GM21367 (cell line): ENCODE measurements around the gene NRN1L.
A peak's percentile ranks its signal among the peaks of the same experiment; 100 is the strongest.
"Not testable (repeated sequence)": the region's sequence is repeated elsewhere in the genome, so short reads cannot be mapped to it uniquely, and the experiment has no call there.

Source experiments
- ATAC-seq: cut with Tn5 transposase; IDR thresholded peaks from one replicate; pipeline ENCODE4 v1.9.1; 2021; ENCODE audit not compliant: unreplicated experiment

NRN1L gene

DNA sequence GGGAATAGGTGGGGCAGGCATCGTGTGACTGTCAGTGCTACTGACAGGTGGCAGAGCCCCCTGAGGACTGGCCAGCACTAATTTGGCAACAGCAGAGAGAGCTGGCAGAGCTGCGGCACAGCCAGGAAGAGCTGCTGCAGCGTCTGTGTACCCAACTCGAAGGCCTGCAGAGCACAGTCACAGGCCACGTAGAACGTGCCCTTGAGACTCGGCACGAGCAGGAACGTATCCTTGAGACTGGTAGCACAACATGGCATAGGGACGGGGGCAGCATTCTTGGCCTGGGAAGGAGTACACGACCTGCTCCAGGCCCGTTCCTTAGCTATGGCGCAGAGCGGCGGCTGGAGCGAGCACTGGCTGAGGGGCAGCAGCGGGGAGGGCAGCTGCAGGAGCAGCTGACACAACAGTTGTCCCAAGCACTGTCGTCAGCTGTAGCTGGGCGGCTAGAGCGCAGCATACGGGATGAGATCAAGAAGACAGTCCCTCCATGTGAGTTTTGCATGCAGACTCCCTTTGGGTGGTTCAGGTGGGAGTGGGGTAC, 3.0 kb upstream of the NRN1L start:
- no peak for ATAC-seq

DNA sequence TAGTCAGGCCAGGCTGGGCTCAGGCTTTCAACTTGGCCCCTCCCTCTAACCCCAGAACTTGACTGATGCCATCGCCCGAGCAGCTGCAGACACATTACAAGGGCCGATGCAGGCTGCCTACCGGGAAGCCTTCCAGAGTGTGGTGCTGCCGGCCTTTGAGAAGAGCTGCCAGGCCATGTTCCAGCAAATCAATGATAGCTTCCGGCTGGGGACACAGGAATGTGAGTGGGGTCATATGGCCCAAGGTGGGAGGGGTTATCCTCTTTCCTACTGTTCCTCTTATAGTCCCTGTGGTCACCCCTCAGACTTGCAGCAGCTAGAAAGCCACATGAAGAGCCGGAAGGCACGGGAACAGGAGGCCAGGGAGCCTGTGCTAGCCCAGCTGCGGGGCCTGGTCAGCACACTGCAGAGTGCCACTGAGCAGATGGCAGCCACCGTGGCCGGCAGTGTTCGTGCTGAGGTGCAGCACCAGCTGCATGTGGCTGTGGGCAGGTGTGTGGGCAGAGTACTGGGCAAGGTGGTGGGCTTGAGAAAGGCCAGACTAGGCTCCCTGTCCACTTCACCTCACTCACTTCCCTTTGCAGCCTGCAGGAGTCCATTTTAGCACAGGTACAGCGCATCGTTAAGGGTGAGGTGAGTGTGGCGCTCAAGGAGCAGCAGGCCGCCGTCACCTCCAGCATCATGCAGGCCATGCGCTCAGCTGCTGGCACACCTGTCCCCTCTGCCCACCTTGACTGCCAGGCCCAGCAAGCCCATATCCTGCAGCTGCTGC, 2.1 kb upstream of the NRN1L start:
- ATAC-seq = no peak

DNA sequence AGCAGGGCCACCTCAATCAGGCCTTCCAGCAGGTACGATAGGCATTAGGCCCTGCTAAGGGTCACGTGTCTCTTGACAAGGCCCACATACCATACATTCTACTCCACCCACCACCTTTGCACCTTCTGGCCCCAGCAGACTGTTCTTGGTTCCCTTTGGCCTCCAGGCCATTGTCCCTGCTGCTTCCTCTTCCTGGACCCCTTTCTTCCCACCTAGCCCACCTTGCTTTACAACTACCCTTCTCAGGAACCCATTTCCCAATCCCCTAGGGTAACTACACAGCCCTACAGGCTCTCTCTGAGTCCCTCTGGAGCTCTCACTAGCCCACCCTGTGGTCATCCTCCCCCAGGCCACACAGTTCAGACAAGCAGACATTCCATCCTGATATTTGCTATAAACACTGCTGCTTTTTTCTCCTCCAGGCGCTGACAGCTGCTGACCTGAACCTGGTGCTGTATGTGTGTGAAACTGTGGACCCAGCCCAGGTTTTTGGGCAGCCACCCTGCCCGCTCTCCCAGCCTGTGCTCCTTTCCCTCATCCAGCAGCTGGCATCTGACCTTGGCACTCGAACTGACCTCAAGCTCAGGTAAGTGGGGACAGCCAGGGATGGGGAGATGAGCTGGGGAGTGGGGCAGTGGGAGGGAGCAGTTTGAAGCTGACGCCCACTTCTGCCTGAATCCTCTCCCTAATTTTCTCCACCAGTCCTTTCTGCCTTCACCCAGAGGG, 1.4 kb upstream of the NRN1L start:
- no peak for ATAC-seq

DNA sequence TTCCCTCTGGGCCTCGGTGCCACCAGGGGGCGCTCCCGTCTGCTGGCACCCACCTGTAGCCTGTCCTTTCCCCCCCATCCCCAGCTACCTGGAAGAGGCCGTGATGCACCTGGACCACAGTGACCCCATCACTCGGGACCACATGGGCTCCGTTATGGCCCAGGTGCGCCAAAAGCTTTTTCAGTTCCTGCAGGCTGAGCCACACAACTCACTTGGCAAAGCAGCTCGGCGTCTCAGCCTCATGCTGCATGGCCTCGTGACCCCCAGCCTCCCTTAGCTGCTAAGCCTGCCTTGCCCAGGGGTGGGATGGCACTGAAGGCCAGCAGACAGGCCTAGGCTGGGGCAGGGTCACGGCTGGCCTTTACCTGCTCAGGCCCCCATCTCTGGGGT, 818 bp upstream of the NRN1L start:
- ATAC-seq = no peak

DNA sequence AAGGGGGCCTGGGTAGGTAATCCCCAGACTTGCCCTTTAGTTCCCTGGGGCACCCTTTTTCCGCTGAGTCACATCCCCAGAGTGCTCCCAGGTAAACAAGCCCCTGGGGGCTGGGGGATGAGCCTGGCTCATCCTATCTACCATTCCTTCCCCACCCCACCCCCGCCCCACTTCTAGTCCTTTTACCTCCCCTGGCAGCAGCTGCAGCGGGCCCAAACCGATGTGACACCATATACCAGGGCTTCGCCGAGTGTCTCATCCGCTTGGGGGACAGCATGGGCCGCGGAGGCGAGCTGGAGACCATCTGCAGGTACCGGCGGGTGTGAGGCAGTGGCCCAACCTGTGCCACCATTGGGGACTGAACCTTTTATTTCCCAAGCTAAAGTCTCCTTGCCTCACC, 860 bp downstream of the NRN1L start:
- ATAC-seq = no peak

DNA sequence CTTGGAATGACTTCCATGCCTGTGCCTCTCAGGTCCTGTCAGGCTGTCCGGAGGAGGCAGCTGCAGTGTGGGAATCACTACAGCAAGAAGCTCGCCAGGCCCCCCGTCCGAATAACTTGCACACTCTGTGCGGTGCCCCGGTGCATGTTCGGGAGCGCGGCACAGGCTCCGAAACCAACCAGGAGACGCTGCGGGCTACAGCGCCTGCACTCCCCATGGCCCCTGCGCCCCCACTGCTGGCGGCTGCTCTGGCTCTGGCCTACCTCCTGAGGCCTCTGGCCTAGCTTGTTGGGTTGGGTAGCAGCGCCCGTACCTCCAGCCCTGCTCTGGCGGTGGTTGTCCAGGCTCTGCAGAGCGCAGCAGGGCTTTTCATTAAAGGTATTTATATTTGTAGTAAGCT, 1.3 kb downstream of the NRN1L start:
- no peak for ATAC-seq

DNA sequence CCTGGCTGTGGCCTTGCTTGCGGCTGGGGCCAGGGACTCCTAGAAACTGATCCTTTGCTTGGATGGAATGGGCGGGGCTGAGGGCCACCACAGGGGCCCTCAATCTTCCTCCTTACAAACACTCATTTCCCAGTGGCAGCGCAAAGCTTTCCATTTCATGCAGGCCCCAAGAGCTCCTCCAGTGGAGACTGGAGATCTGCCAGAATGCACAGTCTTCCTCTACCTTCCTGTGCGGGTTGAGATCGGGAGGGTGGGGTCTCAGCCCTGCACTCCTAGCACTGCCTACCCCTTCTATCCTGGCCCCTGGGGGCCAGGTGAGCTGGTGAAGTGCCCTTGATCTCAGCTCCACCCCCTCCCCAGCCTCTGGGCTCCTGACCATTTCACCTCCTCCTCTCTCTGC, 1.7 kb downstream of the NRN1L start:
- ATAC-seq = no peak

DNA sequence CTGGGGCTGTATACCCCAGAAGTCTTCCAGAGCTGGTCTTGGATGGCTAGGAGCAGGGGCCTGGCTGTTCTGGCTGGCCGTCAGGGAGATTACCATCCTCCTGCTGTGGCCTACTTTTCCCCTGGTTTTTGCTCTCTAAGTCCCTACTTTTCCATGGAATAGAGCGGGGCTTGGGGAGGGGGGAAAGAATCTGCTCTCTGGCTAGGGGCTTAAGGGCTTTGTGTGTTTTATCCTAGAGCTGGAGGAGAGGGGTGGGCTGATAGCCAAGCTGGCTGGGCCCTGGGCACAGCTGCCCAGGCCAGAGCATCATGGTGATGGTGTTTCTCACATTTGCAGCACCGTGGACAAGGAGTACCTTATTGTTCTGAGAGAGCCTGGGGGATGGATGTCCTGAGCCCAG, 3.6 kb downstream of the NRN1L start:
- ATAC-seq = no peak

DNA sequence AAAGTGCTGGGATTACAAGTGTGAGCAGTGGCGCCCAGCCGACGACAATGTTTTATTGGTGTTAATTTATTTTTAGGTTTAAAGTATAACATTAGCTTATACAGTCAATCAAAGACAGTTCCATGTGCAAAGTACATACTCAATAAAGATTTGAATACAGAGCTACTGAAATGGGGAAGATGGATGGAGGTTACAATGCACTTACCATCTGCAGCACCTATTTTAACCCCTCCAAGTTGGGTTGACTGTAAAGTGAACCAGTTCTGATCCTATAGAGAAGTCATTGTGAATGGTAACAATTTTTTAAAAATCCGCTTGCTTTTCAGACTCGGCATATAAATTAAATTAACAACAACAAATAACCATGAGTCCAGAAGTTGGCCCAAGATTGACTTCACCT, 7.7 kb downstream of the NRN1L start:
- ATAC-seq = no peak

DNA sequence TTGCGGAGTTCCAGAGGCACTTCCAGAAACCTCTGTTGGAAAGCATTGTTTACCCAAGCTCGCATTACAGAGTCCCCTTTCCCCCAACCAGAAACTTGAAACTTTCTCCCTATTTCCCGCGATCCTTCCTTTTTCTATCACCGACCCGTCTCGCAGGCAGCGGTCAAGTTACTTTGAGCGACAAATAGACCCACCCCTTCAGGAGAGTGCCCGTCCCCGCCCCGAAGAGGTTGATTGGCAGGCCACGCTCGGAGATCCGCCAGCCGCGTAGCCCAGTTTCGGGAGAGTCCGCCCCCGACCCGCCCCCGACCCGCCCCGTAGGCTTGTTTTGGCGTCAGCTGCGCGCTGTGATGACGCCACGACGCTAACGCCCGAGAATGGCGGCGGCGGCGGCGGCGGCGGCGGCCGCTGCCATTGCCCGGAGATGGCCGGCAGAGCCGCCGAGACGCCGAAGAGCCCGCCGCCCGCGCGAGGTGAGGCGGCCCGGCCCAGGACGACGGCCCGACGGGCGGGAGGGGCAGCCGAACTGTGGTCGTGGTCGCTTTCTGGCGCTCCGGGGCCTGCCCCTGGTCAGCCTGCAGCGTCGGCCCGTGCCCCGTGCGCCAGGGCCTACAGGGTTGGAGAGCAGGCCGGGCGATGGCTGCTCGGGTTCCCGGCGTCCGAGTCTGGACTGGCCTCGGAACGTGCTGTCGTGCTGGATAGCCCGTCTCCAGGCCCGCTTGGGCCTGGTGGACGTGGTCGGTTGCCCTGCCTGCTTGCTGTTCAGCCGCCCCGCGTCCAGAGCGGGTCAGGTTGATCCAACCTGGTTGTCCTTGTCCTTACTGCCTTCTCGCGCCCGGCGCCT, 8.4 kb downstream of the NRN1L start, which contains the start of gene PSKH1:
PSKH1 (plus strand) TSS at position 356 of the 844 bp plus-strand sequence. CDS start 15,496 bp downstream, outside the sequence.
- ATAC-seq = peak; percentile 82

DNA sequence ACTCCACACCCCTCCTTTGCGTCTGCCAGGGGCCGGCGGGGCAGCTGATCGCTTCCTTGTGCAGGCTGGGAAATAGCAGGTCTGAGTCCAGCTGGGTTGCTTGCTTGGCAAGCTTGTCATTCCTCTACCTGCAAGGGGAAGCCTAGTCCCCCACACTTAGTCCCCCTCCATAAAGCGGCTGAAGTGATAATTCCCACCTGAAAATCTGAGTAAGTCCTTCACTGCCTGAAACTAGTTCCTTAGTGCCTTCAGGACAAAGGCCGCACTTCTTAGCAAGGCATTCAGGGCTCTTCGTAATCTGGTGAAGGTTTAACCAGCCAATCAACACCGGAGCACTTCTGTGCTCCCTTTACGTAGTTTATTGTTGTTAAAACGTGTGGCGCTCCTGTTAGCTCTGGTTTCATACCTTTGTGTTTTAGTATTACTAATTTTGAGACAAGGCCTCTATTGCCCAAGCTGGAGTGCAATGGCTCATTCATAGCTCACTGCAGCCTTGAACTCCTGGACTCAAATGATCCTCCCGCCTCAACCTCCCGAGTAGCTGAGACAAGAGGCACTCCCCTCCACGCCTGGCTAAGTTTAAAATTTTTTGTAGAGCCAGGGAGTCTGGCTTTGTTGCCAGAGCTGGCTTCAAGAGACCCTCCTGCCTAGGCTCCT, 9.2 kb downstream of the NRN1L start:
- peak; percentile 16 for ATAC-seq

DNA sequence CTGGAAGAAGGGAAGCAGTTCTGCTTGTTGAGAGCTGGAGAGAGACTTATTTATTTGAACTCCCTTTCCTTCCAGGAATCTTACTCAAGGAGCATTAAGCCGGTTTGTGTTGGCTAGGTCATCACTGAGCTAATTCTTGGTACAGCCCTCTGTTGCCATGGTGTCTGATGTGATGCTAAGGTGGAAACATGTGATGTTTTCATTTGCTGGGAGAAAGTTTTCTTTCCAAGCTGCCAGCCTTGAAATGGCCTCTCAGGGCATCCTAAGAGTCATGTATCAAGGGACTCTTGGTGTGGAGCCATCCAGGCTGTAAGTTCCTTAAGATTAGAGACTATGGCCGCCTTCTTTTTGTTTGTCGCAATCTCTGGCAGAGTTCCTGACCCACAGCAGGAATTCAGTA, 12.5 kb downstream of the NRN1L start:
- no peak for ATAC-seq

DNA sequence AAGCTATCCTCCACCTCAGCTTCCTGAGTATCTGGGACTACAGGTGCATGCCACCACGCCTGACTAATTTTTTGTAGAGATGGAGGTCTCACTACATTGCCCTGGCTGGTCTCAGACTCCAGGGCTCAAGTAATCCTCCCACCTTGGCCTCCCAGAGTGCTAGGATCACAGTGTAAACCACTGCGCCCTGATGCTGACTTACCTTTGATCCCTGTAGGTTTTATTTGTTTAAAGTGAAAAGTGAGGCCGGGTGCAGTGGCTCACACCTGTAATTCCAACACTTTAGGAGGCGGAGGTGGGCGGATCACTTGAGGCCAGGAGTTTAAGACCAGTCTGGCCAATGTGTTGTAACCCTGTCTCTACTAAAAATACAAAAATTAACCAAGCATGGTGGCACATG, 17.0 kb downstream of the NRN1L start:
- ATAC-seq = no peak

DNA sequence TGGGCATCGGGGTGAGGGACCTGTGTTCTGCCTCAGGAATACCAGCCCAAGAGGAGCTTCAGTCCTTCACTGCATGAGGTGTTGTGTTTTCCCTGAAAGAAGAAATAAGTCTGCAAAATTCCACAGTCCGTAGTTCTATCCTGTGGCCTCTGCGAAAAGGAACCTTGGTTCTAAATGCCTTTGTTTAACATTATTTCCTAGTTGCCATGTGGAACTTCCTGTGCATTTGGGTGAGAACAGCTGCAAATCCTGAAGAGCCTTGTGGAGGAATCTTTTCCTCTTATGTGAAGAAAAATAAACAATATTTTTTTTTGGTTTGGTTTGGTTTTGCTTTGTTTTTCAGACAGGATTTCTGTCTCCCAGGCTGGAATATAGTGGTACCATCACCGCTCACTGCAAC, 18.1 kb downstream of the NRN1L start:
- no peak for ATAC-seq

DNA sequence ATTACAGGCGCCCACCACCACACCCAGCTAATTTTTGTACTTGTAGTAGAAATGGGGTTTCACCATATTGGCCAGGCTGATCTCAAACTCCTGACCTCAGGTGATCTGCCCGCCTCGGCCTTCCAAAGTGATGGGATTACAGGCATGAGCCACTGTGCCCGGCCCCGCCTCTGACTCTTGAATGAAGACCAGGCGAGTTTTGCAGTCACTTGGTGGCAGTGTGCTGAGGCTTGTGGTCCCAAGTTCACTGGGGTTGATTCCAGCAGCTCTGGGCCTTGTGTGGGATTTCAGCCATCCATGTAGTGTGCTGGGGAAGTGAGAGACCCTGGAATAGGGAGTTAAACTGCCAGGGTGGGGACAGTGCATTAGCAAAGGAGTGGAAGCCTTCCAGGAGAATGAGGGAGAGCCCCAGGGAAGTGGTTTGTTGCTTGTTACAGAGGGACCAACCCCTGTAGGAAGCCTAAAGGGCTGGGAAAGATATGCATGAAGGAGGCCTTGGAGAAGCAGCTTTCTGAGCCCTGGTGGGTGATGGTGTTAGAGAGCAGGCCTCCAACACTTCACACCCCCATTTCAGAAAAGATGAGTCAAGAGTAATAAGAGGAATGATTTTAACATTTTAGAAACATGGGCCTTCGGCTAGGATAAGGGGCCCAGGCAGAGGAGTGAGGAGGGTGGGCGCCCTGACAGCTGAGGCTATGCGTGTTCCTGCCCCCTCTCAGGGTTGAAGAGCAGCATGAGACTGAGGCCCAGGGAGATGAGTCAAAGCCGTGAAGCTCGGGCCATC, 22.9 kb downstream of the NRN1L start:
- no peak for ATAC-seq

DNA sequence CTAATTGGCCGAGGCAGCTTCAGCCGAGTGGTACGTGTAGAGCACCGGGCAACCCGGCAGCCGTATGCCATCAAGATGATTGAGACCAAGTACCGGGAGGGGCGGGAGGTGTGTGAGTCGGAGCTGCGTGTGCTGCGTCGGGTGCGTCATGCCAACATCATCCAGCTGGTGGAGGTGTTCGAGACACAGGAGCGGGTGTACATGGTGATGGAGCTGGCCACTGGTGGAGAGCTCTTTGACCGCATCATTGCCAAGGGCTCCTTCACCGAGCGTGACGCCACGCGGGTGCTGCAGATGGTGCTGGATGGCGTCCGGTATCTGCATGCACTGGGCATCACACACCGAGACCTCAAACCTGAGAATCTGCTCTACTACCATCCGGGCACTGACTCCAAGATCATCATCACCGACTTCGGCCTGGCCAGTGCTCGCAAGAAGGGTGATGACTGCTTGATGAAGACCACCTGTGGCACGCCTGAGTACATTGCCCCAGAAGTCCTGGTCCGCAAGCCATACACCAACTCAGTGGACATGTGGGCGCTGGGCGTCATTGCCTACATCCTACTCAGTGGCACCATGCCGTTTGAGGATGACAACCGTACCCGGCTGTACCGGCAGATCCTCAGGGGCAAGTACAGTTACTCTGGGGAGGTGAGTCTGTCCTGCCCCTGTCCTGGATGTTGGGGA, 24.5 kb downstream of the NRN1L start:
- ATAC-seq = no peak

DNA sequence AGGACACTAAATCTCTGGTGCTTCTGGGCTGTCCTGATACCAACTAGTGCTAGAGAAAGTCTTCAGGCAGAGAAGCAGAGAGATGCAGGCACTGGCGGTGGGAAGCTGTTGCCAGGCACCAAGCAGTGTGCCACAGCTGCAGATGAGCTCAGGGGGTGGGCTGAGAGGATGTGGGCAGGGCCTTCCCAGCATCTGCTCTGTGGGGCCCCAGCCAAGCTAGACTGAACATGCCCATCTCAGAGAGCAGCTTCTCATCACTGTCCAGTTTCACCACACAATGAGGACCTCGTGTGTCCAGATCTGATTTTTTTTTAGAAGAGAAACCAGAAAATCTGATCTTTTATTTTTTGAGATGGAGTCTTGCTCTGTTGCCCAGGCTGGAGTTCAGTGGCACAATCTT, 25.5 kb downstream of the NRN1L start:
- no peak for ATAC-seq

DNA sequence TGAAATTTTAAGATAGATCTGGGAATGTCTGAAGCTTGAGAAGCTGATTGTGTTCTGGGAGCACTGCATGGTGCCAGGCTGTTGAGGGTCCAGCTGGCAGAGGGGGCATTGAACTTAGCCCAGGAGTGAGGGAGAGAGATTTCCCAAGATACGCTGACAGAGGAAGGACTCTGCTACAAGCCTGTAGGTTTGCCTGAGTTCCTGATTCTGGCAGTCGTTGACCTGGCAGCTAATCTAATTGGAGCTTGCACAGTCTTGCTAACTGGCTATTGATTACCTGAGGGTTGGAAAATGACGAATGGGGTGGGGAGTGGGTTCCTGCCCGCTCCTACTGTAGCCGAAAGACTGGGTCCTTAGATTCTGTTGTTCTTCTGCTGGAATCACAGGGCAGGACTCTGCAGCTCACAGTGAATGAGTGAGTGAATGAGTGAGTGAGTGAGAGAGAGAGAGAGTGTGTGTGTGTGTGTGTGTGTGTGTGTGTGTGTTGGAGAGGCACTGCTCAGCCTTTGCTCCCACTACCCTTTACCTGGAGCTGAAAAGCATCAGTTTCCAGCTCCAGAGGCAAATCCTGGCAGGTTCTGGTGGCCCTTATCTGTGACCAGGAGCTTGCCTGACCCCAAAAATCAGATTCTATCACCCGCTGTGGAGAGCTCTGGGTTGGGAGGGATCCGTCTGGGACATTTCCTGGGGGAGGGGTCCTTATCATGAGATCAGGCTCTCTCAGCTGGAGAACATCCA, 30.2 kb downstream of the NRN1L start:
- no peak for ATAC-seq

DNA sequence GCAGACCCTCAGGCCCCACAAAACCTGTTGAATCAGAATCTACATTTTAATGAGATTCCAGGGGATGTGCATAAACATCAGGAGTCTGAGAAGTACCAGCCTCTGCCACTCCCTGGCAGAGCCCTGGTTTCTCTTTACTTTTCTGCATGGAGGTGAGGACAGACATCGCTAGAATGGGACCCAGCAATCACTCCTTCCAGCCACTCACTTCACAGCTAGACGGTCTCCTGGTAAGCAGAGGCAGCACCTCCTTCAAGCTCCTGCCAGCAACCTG, 30.7 kb downstream of the NRN1L start:
- not testable (repeated sequence) for ATAC-seq
